Uterus (tissue), 2 donors: ENCODE data around the gene KMT2C.

Experiments
- CTCF ChIP-seq, 4 experiments: fragments of 200-600 bp in 2 of 4; fragments of 450-650 bp in 2 of 4; sonication (generic) in 2 of 4; IDR thresholded peaks; one replicate each; pipeline ENCODE4 v1.5.1; 2016 to 2019; ENCODE audit warnings: antibody characterized with exemption in 4 of 4, mild to moderate bottlenecking in 2 of 4, moderate library complexity in 1 of 4
- POLR2A ChIP-seq, 2 donors: fragments of 450-650 bp; IDR thresholded peaks; one replicate each; pipeline ENCODE4 v1.6.1; 2016; ENCODE audit warnings: antibody characterized with exemption in 2 of 2, mild to moderate bottlenecking in 1 of 2, moderate library complexity in 1 of 2

GRCh38 chr7:152335900-152336571 lies 99.8 kb downstream of the KMT2C start:
- TF ChIP-seq CTCF (IDR thresholded peaks at IDR 0.05): no peak
- TF ChIP-seq POLR2A (IDR thresholded peaks at IDR 0.05): no peak
